Hepatocyte (in vitro differentiated cells): ENCODE results near the gene JDP2.

Experiments
- CTCF ChIP-seq: fragments of 200-600 bp; sonication (generic); IDR thresholded peaks from 2 replicates; pipeline ENCODE4 v1.5.1; 2016; ENCODE audit warnings: antibody characterized with exemption, mild to moderate bottlenecking; ENCODE audit not compliant: poor library complexity
- EZH2 ChIP-seq: fragments of 200-600 bp; sonication (generic); IDR thresholded peaks from 2 replicates; pipeline ENCODE4 v1.6.1; 2016; ENCODE audit warnings: antibody characterized with exemption, mild to moderate bottlenecking, borderline replicate concordance

GRCh38 chr14:75434138-75434889 lies 6.5 kb downstream of the JDP2 start:
- no peak for TF ChIP-seq CTCF
- TF ChIP-seq EZH2 = no peak
